ENCODE measurements around the gene PSMA2. TPM values are rescaled to one million over a fixed set of nuclear protein-coding genes. Genes with fewer than 3 reads are reported as not detected.

PSMA2 gene
- polyA plus RNA-seq, 1 of the 3 experiments (the other 2 are of a cell fraction), result 101 TPM

- no peak for TF ChIP-seq IRF3 (IDR thresholded peaks at IDR 0.05; ENCODE audit: low read depth, low read length)
- TF ChIP-seq MAX (IDR thresholded peaks at IDR 0.05; ENCODE audit: low read depth), result no peak
- no peak for TF ChIP-seq GABPA (IDR thresholded peaks at IDR 0.05; ENCODE audit: low read depth)
- no peak for TF ChIP-seq SMC3 (IDR thresholded peaks at IDR 0.05; ENCODE audit: low read depth, low read length)
These were observed 24.1 kb upstream of the PSMA2 start (continued) for GRCh38 chr7:42956062-42956461.

GRCh38 chr7:42953994-42954393 lies 22.0 kb upstream of the PSMA2 start:
- no peaks in the 10 kb centered on the region for H4K20me1 ChIP-seq (ENCODE audit: insufficient read depth)
- TF ChIP-seq GABPA (IDR thresholded peaks at IDR 0.05; ENCODE audit: low read depth), result no peak
- no peak for TF ChIP-seq ELF1 (IDR thresholded peaks at IDR 0.05)
- TF ChIP-seq FOXJ3 (CRISPR knock-in tag; IDR thresholded peaks at IDR 0.05), result no peak
- TF ChIP-seq JUND (IDR thresholded peaks at IDR 0.05), result no peak
- no peak for TF ChIP-seq MXI1 (IDR thresholded peaks at IDR 0.05; ENCODE audit: low read depth, low read length)
- no peak for TF ChIP-seq NFIC (IDR thresholded peaks at IDR 0.05; ENCODE audit: borderline replicate concordance)
- no peak for TF ChIP-seq NRF1 (IDR thresholded peaks at IDR 0.05; ENCODE audit: low read depth, low read length)
- TF ChIP-seq RFX5 (IDR thresholded peaks at IDR 0.05; ENCODE audit: low read length), result no peak
- TF ChIP-seq RXRA (IDR thresholded peaks at IDR 0.05; ENCODE audit: borderline replicate concordance, low read depth), result no peak
- no peak for TF ChIP-seq USF2 (IDR thresholded peaks at IDR 0.05; ENCODE audit: borderline replicate concordance, low read depth, low read length)
- TF ChIP-seq EZH2phosphoT487 (IDR thresholded peaks at IDR 0.05; ENCODE audit: borderline replicate concordance, low read depth), result no peak
- TF ChIP-seq IRF3 (IDR thresholded peaks at IDR 0.05; ENCODE audit: low read depth, low read length), result no peak
- no peak for TF ChIP-seq CHD2 (IDR thresholded peaks at IDR 0.05; ENCODE audit: low read length, partially characterized antibody)
- no peak for TF ChIP-seq POLR2AphosphoS5 (IDR thresholded peaks at IDR 0.05; ENCODE audit: low read depth, low read length)
- TF ChIP-seq TCF12 (IDR thresholded peaks at IDR 0.05), result no peak
- TF ChIP-seq YY1 (IDR thresholded peaks at IDR 0.05; ENCODE audit: low read depth), result no peak
- no peak overlapping the region for H3K4me2 ChIP-seq
- ChIA-PET POLR2A (no interaction called here), CTCF (interaction anchor here (1.4 to 5.2 kb wide), 2 partner anchors 12 to 501 kb away, joined by 6 to 38 read pairs; no protein-coding TSS in a partner anchor)
- H3K9me3 ChIP-seq, result no peaks in the 10 kb centered on the region
- H3K27me3 ChIP-seq (ENCODE audit: insufficient read depth), result no peaks in the 10 kb centered on the region
- no peaks in the 10 kb centered on the region for H3K79me2 ChIP-seq (ENCODE audit: insufficient read depth)
- H3K4me1 ChIP-seq (ENCODE audit: control insufficient read depth in 1 of 2, insufficient read depth in 2 of 2, low read depth in 1 of 2, low read length in 1 of 2), result no peaks in the 10 kb centered on the region
- no peak overlapping the region for H2AFZ ChIP-seq (ENCODE audit: low read depth)
- no peak for DNase-seq
- no peaks in the 10 kb centered on the region for H3F3A ChIP-seq (replicated peaks; ENCODE audit: insufficient read depth)
- no peaks in the 10 kb centered on the region for H3K9me2 ChIP-seq
- 12% methylated on average over 4 of the region's 4 CpGs for WGBS (ENCODE audit: low lambda C conversion rate)
- no peaks in the 10 kb centered on the region for H3K36me3 ChIP-seq (replicated peaks in 1 of 2; ENCODE audit: control insufficient read depth in 1 of 2, insufficient read depth in 2 of 2, low read length in 1 of 2)
- H3K4me3 ChIP-seq (ENCODE audit: low read depth in 2 of 2, low read length in 1 of 2), result no peak overlapping the region
- H3K9ac ChIP-seq, result no peak overlapping the region
- H3K27ac ChIP-seq (ENCODE audit: low read depth in 2 of 2, low read length in 1 of 2), result no peak overlapping the region

Data from SK-N-SH (cell line).